Measurements from ENCODE around the gene C15orf62. TPM values are rescaled to one million over a fixed set of nuclear protein-coding genes. Genes with fewer than 3 reads are reported as not detected.

The C15orf62 gene
- total RNA-seq, 4 donors from 2014 or later, result 0.66 to 0.85 TPM; not detected in 2

DNA sequence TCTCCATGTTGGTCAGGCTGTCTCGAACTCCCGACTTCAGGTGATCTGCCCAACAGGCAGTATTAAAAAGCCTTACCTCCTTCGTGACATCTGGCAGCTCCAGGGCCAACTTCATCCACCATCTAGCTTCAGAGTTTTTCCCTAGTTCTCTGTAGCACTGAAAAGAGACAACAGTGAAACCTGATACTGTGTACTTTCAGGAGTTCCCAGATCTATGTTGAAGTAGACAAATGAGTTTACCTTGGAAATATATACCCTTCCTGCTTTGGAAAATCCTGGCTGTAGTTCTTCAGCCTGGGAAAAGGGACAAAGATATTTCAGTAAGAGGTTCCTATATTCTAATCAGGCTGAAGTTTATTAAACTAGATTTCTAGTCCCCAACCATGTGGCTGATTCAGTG lies 32.7 kb upstream of the C15orf62 start:
- TF ChIP-seq, protein P1, sequence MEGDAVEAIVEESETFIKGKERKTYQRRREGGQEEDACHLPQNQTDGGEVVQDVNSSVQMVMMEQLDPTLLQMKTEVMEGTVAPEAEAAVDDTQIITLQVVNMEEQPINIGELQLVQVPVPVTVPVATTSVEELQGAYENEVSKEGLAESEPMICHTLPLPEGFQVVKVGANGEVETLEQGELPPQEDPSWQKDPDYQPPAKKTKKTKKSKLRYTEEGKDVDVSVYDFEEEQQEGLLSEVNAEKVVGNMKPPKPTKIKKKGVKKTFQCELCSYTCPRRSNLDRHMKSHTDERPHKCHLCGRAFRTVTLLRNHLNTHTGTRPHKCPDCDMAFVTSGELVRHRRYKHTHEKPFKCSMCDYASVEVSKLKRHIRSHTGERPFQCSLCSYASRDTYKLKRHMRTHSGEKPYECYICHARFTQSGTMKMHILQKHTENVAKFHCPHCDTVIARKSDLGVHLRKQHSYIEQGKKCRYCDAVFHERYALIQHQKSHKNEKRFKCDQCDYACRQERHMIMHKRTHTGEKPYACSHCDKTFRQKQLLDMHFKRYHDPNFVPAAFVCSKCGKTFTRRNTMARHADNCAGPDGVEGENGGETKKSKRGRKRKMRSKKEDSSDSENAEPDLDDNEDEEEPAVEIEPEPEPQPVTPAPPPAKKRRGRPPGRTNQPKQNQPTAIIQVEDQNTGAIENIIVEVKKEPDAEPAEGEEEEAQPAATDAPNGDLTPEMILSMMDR (IDR thresholded peaks at IDR 0.05; ENCODE audit: low read depth), result no peak

DNA sequence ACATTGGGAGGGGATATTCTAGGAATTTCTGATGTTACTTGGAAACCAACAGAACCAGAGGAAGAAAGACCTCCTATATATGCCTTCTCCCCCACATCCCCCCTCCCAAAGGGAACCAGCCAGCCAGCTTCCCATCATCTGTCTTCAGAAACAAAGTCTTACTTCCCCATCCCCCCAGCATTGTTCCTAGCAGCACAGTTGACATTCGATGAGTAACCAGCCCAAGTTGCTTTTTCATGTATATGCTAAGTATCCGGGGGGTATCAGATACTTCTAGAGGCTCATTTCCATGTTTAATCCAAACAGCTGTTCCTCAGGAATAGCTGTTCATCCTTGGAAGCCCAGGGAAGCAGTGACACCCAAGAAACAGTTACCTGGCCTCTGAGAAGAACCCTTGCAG lies 30.7 kb upstream of the C15orf62 start:
- TF ChIP-seq, protein P1 (IDR thresholded peaks at IDR 0.05; ENCODE audit: low read depth), result no peak

DNA sequence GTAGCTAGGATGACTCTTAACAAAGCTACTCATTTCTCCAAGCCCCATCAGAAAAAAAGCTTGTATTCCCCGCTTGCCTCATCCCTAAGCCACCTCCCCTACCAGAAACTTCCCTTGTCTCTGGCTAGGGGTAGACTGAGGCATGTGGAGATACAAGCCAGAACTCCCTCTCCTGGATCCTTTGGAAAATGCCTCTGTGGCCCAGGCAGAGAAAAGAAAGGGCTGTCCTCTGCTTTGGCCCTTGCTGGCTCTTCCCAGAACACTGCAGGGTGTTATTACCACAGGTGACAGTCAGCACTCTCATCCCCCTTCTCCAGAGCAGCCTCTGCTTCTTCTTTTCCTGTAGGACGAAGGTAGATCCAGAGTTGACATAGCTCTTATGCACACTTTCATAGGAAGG lies 29.9 kb upstream of the C15orf62 start:
- TF ChIP-seq, protein P1 (IDR thresholded peaks at IDR 0.05; ENCODE audit: low read depth), result no peak

DNA sequence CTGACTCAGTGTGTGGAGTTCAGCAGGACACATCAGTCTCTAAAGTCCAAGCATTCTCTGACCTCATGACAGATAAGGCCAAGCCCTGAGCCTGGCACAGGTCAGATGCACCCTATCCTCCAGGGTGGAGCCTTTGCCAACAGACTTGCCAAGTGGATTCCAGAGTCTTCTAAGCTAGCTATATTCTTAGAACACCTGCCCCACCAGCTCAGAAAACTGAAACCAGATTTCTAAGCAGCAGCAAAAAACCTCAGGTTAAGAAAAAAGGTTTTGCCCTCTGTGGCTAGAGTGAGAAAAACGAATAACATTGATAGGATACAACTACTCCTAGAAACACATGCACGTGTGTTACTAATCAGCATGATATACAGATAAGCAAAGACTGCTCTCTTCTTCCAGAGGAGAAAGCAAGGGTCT lies 26.3 kb upstream of the C15orf62 start:
- TF ChIP-seq, protein P1 (IDR thresholded peaks at IDR 0.05; ENCODE audit: low read depth), result no peak

DNA sequence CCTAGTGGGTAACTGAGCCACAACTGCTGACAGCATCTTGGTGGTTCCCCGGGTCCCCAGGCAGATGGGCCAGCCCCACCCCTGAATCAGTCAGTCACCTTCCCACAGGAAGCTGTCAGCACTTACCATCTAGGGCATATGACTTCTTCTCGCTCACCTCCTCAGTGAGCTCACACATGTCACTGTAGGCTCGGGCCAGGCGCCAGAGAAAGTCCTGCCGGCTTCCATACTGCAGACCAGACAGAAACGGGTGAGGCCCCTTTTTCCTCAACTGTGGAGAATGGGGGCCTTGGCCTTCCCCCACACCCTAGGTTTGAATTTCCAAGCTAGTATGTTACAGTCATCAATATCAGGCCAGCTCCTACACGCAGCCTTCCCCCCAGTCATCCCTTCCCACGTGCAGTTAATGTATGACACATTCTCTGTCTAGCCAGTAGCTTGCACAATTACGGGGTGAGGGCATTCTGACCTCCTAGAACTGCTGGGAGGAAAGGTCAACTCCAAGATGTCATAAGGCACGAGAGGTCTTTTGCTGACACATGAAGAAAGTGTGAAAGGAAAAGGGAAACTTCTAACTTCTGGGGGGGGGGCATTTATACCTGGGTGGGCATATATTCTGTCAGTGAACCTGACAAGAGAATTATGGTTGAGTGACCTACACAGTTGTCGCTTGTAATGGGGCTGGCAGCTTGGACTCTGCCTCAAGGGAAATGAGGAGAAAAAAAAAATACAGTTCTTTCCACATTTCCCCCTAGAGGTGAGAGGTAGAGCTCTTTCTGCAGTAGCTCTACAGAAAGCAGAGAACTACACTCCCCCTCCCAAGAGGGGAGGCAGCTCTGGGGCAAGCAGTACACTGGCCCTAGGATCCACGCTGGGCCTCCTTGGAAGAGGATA lies 25.6 kb upstream of the C15orf62 start:
- TF ChIP-seq, protein P1 (IDR thresholded peaks at IDR 0.05; ENCODE audit: low read depth), result no peak

DNA sequence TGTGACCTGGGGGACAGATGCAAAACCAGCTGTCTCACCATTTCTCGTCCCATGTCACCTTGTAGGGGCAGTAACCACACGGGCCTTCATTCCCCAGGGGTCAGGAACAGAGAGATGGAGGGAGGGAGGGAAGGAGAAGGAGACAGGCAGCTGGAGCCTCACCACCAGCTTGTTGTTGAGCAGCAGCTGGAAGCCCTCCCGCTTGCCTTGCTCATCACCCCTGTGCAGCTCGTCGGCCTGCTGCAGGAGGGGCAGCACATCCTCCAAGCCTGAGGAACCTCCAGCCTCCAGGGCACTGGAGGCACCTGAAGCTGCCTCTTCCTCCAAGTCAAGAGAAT lies 25.0 kb upstream of the C15orf62 start:
- TF ChIP-seq, protein P1 (IDR thresholded peaks at IDR 0.05; ENCODE audit: low read depth), result no peak

DNA sequence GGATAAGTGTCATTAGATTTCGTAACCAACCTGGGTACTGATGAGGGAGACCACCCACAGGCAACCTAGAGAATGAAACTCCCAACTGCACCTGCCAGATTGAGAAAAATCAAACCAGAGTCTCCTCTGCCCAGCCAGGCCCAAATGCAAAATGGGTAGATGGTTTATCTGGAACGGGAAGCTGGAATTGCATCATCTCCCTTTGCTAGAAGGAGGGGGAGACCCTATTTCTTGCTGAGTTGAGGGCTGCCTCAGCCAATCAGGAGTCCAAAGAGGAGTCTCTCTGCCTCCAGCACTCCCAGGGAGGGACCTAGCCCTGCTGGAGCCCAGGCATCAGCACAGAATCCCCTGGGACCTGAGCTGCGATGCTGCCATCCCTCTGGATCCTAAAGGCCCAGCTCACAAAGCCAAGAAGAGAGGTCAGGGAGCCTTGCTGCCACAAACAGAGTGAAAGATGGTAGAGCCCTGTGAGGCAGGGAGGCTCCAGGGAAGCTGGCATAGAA lies 22.8 kb upstream of the C15orf62 start:
- TF ChIP-seq, protein P1 (IDR thresholded peaks at IDR 0.05; ENCODE audit: low read depth), result no peak

All from subcutaneous adipose tissue (tissue), 4 donors.